Fibroblast of lung (primary cell): ENCODE results near the gene FBRSL1.

Experiments
- EZH2 ChIP-seq: IDR thresholded peaks from 2 replicates; pipeline ENCODE4 v1.5.1; 2012; ENCODE audit warnings: low read length, control low read depth, mild to moderate bottlenecking; ENCODE audit errors: missing control alignments
- TF ChIP-seq, protein P1 (sequence below), 2 donors: IDR thresholded peaks in 1 of 2; conservative IDR thresholded peaks in 1 of 2; 1 replicate in 1 of 2; 2 replicates in 1 of 2; pipeline ENCODE4 v1.5.1; 2011 to 2012; ENCODE audit warnings: low read length in 2 of 2, control low read depth in 1 of 2, inconsistent platforms in 1 of 2, low read depth in 1 of 2, mild to moderate bottlenecking in 1 of 2

DNA sequence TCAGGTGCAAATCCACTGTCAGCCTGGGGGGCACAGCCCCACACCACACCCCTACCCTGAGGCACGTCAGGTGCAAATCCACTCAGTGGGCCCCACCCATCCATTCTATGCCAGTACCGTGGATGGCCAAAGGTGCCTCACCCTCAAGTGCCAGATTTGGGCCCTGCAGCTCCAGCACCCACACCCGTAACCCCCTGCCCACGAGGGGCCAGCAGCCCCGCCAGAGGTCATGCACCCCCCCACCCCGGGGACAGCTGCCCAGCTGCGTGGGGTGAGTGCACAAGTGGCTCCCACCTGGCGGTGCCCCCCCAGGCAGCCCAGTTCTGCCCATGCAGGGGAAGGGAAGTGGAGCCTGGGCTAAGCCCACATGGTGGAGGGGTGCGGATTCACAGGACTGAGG, 51.2 kb downstream of the FBRSL1 start:
- TF ChIP-seq, protein P1, sequence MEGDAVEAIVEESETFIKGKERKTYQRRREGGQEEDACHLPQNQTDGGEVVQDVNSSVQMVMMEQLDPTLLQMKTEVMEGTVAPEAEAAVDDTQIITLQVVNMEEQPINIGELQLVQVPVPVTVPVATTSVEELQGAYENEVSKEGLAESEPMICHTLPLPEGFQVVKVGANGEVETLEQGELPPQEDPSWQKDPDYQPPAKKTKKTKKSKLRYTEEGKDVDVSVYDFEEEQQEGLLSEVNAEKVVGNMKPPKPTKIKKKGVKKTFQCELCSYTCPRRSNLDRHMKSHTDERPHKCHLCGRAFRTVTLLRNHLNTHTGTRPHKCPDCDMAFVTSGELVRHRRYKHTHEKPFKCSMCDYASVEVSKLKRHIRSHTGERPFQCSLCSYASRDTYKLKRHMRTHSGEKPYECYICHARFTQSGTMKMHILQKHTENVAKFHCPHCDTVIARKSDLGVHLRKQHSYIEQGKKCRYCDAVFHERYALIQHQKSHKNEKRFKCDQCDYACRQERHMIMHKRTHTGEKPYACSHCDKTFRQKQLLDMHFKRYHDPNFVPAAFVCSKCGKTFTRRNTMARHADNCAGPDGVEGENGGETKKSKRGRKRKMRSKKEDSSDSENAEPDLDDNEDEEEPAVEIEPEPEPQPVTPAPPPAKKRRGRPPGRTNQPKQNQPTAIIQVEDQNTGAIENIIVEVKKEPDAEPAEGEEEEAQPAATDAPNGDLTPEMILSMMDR (conservative IDR thresholded peaks at IDR 0.05 in 1 of 2, IDR thresholded peaks at IDR 0.05 in 1 of 2; ENCODE audit: low read depth in 1 of 2, low read length in 2 of 2): no peak
- no peak for TF ChIP-seq EZH2
